ENCODE measurements around the gene METTL4. TPM values are rescaled to one million over a fixed set of nuclear protein-coding genes. Genes with fewer than 3 reads are reported as not detected.

The METTL4 gene
- total RNA-seq, 2 donors from 2014 or later, result 11.2 to 17.5 TPM

DNA sequence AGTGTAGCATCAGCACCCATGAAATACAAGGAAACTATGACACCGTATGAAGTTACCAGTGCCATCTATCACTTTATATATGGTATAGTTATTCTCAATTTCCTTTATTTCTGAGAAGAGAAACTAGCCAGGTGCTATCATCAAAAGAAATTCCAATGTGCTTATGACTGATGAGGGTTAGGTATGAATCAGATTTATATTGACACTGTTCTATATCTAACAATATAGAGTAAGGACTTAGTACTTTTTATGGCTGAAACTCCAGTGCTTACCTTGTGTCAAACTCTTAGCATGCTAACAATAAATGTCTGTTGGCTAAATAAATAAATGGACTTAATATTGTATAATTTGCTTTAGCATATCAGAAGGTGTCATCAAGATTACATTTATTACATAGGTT is 6.9 kb downstream of the METTL4 start:
- no peak for TF ChIP-seq CTCF (conservative IDR thresholded peaks at IDR 0.05)
- Histone ChIP-seq H3K27ac (ENCODE audit: low read depth, low read length) (no peak overlapping the region), H3K9me3 (ENCODE audit: control insufficient read depth, low read length) (peaks cover 9% of the 10 kb centered on the region), H3K27me3 (ENCODE audit: control insufficient read depth, insufficient read depth, low read length, poor library complexity, severe bottlenecking) (no peaks in the 10 kb centered on the region), H3K4me3 (ENCODE audit: low read length) (no peak overlapping the region), H3K9ac (ENCODE audit: extremely low read depth, low read length, poor library complexity, severe bottlenecking) (no peak overlapping the region), H3K4me1 (ENCODE audit: control insufficient read depth, insufficient read depth, low read length) (no peaks in the 10 kb centered on the region), H3K36me3 (ENCODE audit: control insufficient read depth, insufficient read depth, low read length) (peaks cover 43% of the 10 kb centered on the region)
- Mint-ChIP-seq H3K4me1 (peaks cover 4% of the 10 kb centered on the region), H3K36me3 (ENCODE audit: low read depth) (peaks cover 43% of the 10 kb centered on the region), H3K27me3 (ENCODE audit: insufficient read depth) (no peaks in the 10 kb centered on the region), H3K27ac (no peak overlapping the region), H3K9me3 (peaks cover 4% of the 10 kb centered on the region), H3K4me3 (no peak overlapping the region)
- no CpG with 5 or more reads among the region's 1 CpG for WGBS, 2 experiments (ENCODE audit: insufficient coverage in 1 of 2, insufficient read length in 1 of 2)
- no peak for DNase-seq

DNA sequence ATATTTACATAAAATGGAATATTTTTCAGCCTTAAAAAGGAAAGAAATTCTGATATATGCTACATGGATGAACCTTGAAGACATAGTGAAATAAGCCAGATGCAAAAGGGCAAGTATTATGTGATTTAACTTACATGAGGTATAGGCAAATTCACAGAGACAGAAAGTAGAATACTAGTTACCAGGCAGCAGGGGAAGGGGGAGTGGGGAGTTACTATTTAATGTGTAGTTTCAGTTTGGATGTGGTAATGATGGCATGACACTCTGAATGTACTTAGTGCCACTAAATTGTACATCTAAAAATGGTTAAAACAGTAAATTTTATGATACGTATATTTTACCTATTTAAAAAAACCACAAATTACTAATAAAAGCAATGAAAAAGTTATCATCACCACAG is 12.1 kb downstream of the METTL4 start:
- TF ChIP-seq CTCF (conservative IDR thresholded peaks at IDR 0.05), result no peak
- H3K4me3 Mint-ChIP-seq, result no peak overlapping the region
- H3K36me3 ChIP-seq (ENCODE audit: control insufficient read depth, insufficient read depth, low read length), result peaks cover 25% of the 10 kb centered on the region
- H3K36me3 Mint-ChIP-seq (ENCODE audit: low read depth), result peaks cover 24% of the 10 kb centered on the region
- peaks cover 17% of the 10 kb centered on the region for H3K4me1 Mint-ChIP-seq
- H3K27ac Mint-ChIP-seq, result no peak overlapping the region
- WGBS, 2 experiments (ENCODE audit: insufficient coverage in 1 of 2, insufficient read length in 1 of 2), result 100% methylated on average over 1 of the region's 1 CpG; no CpG with 5 or more reads in 1 of the 2 experiments
- H3K9me3 Mint-ChIP-seq, result no peaks in the 10 kb centered on the region
- H3K27ac ChIP-seq (ENCODE audit: low read depth, low read length), result no peak overlapping the region
- H3K27me3 Mint-ChIP-seq (ENCODE audit: insufficient read depth), result no peaks in the 10 kb centered on the region
- H3K4me3 ChIP-seq (ENCODE audit: low read length), result no peak overlapping the region
- peaks cover 3% of the 10 kb centered on the region for H3K4me1 ChIP-seq (ENCODE audit: control insufficient read depth, insufficient read depth, low read length)
- no peaks in the 10 kb centered on the region for H3K9me3 ChIP-seq (ENCODE audit: control insufficient read depth, low read length)
- H3K9ac ChIP-seq (ENCODE audit: extremely low read depth, low read length, poor library complexity, severe bottlenecking), result no peak overlapping the region
- H3K27me3 ChIP-seq (ENCODE audit: control insufficient read depth, insufficient read depth, low read length, poor library complexity, severe bottlenecking), result no peaks in the 10 kb centered on the region
- no peak for DNase-seq

DNA sequence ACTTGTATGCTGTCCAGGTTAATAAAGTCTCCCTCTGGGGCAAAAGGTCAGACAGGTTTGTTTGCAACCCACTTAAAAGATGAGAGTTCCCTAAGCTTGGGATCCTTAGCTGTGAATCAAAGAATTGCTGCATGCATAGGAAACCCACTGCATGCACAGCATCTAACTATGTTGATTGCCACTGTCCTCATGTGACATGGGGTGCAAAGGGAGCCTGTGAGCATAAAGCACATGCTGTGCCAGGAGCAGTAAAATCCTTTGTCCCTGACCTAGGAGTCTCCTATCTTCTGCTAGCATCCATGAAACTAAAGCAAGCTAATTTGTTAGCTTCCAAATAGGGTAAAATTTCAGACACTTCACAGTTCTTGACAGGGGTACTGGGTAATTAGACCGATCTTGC is 13.8 kb downstream of the METTL4 start:
- Histone ChIP-seq H3K4me3 (ENCODE audit: low read length) (no peak overlapping the region), H3K4me1 (ENCODE audit: control insufficient read depth, insufficient read depth, low read length) (peaks cover 3% of the 10 kb centered on the region), H3K27me3 (ENCODE audit: control insufficient read depth, insufficient read depth, low read length, poor library complexity, severe bottlenecking) (no peaks in the 10 kb centered on the region), H3K9ac (ENCODE audit: extremely low read depth, low read length, poor library complexity, severe bottlenecking) (no peak overlapping the region), H3K36me3 (ENCODE audit: control insufficient read depth, insufficient read depth, low read length) (peaks cover 34% of the 10 kb centered on the region), H3K27ac (ENCODE audit: low read depth, low read length) (no peak overlapping the region), H3K9me3 (ENCODE audit: control insufficient read depth, low read length) (no peaks in the 10 kb centered on the region)
- no peak overlapping the region for H3K27ac Mint-ChIP-seq
- no peak for DNase-seq
- no peaks in the 10 kb centered on the region for H3K9me3 Mint-ChIP-seq
- peaks cover 17% of the 10 kb centered on the region for H3K4me1 Mint-ChIP-seq
- H3K27me3 Mint-ChIP-seq (ENCODE audit: insufficient read depth), result no peaks in the 10 kb centered on the region
- H3K4me3 Mint-ChIP-seq, result no peak overlapping the region
- H3K36me3 Mint-ChIP-seq (ENCODE audit: low read depth), result peaks cover 21% of the 10 kb centered on the region
- TF ChIP-seq CTCF (conservative IDR thresholded peaks at IDR 0.05), result no peak
- WGBS, 2 experiments (ENCODE audit: insufficient coverage in 1 of 2, insufficient read length in 1 of 2), result 0% methylated on average over 1 of the region's 1 CpG

Measured in endodermal cell (in vitro differentiated cells).